GM19238 (cell line): Measurements from ENCODE around the gene MEF2A.

Experiments
- DNase-seq: peaks from one replicate; pipeline ENCODE4 v3.0.0; 2011; ENCODE audit warnings: low spot score; ENCODE audit not compliant: insufficient read length

Gene MEF2A

GRCh38 chr15:99703603-99704443 lies 138.0 kb downstream of the MEF2A start:
- no peak for DNase-seq

- no peak for DNase-seq
Observed at GRCh38 chr15:99704444-99704838, 138.7 kb downstream of the MEF2A start.

GRCh38 chr15:99706557-99707303 lies 140.9 kb downstream of the MEF2A start:
- no peak for DNase-seq

- DNase-seq: no peak
Observed at GRCh38 chr15:99707473-99708270, 141.9 kb downstream of the MEF2A start.

GRCh38 chr15:99708563-99708962 lies 142.8 kb downstream of the MEF2A start:
- no peak for DNase-seq

- no peak for DNase-seq
Observed at GRCh38 chr15:99709243-99709986, 143.6 kb downstream of the MEF2A start.

- DNase-seq: no peak
Observed at GRCh38 chr15:99711625-99712024, 145.8 kb downstream of the MEF2A start.

- no peak for DNase-seq
Observed at GRCh38 chr15:99712415-99712814, 146.6 kb downstream of the MEF2A start.

- DNase-seq: no peak
Observed at GRCh38 chr15:99716540-99717095, 150.8 kb downstream of the MEF2A start.

GRCh38 chr15:99717161-99718009 lies 151.6 kb downstream of the MEF2A start:
- DNase-seq: no peak

GRCh38 chr15:99718421-99718820 lies 152.6 kb downstream of the MEF2A start:
- no peak for DNase-seq

- no peak for DNase-seq
Observed at GRCh38 chr15:99719096-99719541, 153.3 kb downstream of the MEF2A start.

- no peak for DNase-seq
Observed at GRCh38 chr15:99720533-99720932, 154.7 kb downstream of the MEF2A start.

- no peak for DNase-seq
Observed at GRCh38 chr15:99721104-99721778, 155.5 kb downstream of the MEF2A start.

GRCh38 chr15:99721896-99722295 lies 156.1 kb downstream of the MEF2A start:
- no peak for DNase-seq

- DNase-seq: no peak
Observed at GRCh38 chr15:99722406-99722805, 156.6 kb downstream of the MEF2A start.

- no peak for DNase-seq
Observed at GRCh38 chr15:99726333-99726732, 160.5 kb downstream of the MEF2A start.

GRCh38 chr15:99727330-99727729 lies 161.5 kb downstream of the MEF2A start:
- no peak for DNase-seq

- DNase-seq: no peak
Observed at GRCh38 chr15:99727733-99728132, 161.9 kb downstream of the MEF2A start.
